Measurements from ENCODE around the gene PTGIR.

PTGIR gene

DNA sequence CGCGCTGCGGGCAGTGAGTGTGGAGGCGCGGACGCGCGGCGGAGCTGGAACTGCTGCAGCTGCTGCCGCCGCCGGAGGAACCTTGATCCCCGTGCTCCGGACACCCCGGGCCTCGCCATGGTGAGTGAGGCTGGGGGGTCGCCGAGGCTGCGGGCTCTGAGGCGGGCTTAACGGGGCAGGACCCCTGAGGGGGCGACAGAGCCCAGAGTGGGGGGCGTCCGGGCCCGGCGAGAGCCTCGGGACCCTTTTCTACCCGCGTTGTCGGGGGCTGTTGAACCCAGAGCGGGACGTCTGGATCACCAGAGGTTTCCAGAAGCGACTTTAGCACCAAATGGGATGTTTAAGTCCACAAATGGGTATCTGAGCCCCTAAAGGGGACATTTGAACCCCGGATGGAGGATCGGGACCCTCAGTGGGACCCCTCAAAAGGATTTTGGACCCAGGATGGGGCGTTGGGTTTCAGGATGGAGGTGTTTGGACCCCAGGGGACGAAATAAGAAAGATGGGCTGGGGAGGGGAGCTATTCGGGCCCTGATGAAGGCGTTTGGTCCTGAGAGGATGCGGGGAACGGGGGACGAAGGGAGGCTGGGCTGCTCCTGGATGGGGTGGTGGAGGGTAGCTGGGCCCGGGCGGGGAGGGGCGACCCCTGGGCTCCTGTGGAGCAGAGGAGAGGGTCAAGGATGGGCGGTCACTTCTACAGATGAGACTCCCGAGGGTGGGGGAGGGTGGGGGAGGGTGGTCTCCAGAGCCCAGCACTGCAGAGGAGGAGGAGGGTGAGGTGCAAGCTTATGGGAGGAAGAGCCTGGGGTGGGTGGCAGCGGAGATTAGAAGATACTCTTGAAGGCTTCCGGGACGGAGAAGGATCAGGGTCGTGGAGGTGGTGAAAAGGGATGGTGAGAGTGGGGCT, 23.3 kb downstream of the PTGIR start, which contains the start of gene CALM3:
TSS of gene CALM3 (plus strand) at position 13 of the 907 bp plus-strand sequence. CDS start at position 118, 105 bp downstream.
- DNase-seq (ENCODE audit: low read depth in 2 of 2) = no peak

DNA sequence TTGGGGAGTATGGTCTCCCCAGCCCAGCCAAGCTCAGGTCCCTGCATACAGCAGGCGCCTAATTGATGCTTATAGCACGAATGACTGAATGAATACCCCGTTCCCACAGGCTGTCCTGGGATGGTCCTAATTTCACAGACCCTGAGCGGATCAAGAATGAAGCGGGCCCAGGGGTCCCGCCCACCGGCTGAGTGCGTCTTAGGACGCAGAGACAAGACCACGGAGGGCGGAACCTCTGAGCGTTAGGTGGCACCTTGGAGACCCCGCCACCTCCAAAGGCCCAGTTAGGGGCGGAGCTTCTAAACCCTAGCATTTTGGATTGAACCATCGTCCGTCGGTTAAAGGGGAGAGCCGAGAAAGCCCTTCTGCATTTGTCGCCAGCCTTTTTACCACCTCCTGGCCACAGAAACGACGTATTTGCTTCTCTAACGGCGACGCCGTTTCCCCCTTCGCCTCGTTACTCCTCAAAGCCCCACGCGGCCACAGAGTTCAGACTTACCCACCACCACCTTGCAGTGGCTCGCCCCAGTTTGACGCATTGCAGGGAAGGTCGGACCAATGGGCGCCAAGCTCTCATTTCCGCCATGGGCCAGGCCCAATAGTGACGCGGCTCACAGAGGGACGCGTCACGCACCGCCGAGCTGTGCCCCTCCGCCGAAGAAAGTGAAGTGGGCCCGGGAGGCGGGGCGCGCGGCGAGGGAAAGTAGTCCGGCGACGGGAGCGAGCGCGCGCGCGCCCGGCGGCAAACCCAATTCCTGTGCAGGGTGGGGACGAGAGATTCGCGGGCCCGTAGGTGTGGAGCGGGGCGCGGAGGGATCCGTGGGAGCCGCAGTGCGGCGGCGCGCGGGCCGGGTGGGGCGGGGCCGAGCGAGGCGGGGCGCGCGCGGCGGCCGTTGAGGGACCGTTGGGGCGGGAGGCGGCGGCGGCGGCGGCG, 24.2 kb downstream of the PTGIR start:
- DNase-seq (ENCODE audit: low read depth in 2 of 2) = peak; percentile 92 to 96

DNA sequence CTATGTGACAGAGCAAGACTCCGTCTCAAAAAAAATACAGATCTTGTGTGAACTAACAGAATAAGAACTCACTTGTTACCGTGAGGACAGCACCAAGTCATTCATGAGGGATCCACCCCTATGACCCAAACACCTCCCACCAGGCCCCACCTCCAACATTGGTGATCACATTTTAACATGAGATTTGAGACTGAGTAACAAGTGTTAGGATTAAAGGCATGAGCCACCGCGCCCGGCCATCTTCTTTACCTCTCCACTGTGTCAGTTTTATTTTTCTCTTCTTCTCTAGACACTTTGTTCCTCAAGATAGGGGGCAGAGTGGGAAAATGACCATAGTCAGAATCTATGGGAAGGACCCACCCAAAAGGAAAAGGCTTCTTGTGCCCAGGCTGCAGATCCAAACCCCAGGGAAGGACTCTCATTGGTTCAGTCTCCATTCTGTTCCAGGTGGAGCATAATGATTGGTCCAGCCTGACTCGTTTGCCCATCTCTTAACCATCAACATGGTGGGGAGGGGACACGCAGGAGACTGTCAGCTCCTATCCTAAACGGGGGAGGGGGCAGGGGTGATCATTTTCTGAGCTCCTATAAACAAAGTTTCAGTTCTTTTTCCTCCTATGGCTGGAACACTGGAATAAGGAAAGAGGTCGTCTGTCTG, 25.0 kb downstream of the PTGIR start:
- no peak for DNase-seq (ENCODE audit: low read depth in 2 of 2)

DNA sequence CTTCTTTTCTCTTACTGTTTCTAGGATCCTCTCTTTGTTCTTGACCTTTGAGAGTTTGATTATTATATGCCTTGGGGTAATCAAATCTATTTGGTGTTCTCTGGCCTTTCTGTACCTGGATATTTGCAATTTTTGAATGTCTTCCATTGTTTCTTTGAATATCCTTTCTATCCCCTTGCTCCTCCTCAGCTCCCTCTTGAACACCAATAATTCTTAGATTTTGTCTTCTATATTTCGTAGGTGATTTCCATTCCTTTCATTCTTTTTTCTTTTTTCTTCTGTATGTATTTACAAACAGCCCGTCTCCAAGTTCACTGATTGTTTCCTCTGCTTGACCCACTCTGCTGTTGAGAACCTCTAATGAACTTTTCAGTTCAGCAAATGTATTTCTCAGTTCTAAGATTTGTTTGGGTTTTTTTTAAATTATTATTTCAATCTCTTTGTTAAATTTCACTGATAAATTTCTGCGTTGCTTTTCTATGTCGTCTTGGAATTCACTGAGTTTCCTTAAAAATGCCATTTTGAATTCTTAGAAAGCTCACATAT, 26.4 kb downstream of the PTGIR start:
- no peak for DNase-seq (ENCODE audit: low read depth in 2 of 2)

DNA sequence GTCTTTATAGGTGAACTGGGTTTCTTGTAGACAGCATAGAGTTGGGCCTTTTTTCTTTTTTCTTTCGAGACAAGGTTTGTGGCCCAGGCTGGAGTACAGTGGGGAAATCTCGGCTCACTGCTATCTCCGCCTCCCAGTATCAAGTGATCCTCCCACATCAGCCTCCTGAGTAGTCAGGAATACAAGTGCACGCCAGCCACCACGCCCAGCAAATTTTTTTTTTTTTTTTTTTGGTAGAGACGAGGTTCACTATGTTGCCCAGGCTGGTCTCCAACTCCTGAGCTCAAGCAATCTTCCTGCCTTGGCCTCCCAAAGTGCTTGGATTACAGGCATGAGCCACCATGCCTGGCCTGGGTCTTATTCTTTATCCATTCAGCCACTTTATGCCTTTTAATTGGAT, 28.9 kb downstream of the PTGIR start:
- DNase-seq (ENCODE audit: low read depth in 2 of 2) = no peak

DNA sequence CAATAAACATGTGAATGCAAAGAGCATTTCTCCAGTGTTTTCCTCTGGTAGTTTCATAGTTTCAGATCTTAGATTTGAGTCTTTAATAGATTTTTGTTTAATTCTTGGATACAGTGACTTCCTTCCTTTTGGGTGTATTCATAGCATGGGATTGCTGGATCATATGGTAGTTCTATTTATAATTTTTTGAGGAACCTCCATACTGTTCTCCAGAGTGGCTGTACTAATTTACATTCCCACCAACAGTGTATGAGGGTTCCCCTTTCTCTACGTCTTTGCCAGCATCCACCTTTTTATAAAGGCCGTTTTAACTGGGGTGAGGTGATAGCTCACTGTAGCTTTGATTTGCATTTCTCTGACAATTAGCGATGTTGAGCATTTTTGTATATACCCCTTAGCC, 33.0 kb downstream of the PTGIR start:
- no peak for DNase-seq (ENCODE audit: low read depth in 2 of 2)

DNA sequence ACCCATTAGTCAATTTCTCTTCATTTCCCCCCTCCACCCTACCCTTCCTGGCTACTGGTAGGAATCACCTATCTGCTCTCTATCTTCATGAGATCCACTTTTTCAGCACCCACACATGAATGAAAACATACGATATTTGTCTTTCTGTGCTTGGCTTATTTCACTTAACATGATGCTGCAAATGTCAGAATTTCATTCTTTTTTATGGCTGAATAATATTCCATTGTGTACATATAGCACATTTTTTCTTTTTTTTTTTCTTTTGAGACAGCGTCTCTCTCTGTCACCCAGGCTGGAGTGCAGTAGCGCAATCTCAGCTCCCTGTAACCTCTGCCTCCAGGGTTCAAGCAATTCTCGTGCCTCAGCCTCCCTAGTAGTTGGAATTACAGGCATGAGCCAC, 33.6 kb downstream of the PTGIR start:
- no peak for DNase-seq (ENCODE audit: low read depth in 2 of 2)

DNA sequence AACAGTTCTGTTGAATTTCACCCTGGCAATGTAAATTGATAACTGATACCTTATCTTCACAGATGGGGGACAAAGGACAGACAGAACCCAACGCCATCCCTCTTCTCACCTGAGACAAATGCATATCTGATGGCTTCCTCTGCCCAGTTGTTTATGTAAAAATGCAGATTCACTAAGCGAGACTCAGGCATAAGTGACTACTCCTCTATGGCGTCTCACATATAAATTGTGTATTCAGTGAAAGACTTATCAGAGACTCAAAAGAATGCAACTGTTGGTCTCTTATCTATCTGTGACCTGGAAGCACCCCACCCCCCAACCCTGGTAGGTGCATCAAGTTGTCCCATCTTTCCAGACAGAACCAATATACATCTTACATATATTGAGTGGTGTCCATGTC, 37.0 kb downstream of the PTGIR start:
- no peak for DNase-seq (ENCODE audit: low read depth in 2 of 2)

DNA sequence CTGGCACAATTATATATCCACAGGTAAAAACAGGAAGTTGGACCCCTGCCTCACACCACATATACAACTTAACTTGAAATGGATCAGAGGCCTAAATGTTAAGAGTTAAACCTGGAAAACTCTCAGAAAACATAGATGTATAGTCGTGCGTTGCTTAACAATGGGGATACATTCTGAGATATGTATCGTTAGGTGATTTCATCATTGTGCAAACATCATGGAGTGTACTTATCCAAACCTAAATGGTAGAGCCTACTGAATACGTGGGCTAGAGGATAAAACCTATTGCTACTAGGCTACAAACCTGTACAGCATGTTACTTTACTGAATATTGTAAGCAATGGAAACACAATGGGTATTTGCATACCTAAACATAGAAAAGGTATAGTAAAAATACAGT, 38.6 kb downstream of the PTGIR start:
- DNase-seq (ENCODE audit: low read depth in 2 of 2) = no peak

DNA sequence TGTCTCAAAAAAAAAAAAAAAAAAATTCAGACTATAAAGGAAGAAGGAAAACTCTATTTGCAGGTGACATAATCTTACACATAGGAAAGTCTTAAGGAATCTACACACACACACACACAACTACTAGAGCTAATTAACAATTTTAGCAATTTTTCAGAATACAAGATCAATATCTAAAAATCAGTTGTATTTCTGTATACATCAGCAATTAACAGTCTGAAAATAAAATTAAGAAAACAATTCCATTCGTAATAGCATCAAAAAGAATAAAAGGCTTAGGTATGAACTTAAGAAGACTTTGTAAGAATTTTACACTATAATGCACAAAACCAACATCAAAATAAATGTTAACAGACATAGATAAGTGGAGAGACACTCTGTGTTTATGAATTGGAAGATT, 39.4 kb downstream of the PTGIR start:
- DNase-seq (ENCODE audit: low read depth in 2 of 2) = no peak

DNA sequence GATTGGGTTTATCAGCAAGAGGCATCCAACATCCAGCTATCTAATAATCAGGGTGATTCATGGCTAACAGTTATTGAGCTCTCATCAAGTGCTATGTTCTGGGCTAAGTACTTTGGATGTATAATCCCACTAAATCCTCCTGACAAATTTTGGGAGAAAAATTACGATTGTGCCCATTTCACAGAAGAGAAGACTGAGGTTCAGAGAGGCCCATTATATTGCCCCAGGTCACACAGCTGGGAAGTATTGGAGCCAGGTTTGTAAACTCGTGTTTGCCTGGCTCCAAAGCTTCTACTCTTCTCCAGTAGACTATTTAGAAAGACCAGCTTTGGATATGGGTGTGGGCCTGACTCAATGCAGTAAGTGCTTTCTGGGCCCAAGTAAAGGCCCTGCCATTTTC, 44.6 kb downstream of the PTGIR start:
- DNase-seq (ENCODE audit: low read depth in 2 of 2) = no peak

DNA sequence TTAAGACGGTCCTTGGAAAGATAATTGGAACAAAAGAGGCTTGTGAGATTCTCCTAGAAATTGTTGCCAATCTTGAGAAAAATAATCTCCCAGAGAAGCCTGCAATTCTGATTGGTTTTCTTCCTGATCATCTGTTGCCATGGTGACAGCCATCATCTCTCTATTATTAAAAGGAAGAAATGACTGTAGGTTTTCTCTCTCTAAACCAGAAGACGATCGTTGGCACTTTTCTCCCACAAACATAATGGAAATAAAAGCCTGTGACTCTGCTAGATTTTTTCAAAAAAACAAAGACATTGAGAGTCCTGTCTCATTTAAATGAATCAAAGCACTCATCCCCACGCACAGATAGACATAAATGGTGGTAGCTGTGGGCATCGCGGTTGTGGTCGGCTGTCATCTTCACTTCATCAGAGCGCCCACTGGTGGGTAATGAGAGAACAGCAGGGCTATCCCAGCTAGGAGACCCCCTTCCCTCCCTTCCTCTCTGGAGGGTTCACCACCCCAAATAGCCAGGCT, 45.5 kb downstream of the PTGIR start:
- DNase-seq (ENCODE audit: low read depth in 2 of 2) = no peak

DNA sequence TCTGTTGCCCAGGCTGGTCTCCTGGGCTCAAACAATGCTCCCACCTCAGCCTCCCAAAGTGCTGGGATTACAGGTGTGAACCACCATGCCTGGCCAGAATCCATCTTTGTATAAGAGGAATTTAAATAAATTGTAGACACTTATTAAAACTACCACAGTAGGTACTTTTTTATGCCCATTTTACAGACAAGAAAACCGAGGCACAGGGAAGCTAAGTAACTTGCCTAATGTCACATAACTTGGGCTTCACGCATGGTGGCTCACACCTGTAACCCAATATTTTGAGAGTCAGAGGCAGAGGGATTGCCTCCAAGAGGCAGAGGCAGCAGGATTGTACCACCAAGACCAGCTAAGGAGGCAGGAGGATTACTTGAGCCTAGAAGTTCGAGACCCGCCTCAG, 46.4 kb downstream of the PTGIR start:
- DNase-seq (ENCODE audit: low read depth in 2 of 2) = no peak

DNA sequence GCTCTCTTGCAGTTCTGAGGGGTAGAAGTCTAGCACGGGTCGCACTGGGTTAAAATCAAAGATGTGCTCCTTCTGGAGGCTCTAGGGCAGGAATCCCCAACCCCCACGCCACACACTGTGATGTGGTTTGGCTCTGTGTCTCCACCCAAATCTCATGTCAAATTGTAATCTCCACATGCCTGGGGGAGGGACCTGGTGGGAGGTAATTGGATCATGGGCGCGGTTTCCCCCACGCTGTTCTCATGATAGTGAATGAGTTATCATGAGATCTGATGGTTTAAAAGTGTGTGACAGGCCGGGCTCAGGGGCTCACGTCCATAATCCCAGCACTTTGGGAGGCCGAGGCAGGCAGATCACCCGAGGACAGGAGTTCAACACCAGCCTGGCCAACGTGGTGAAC, 50.4 kb downstream of the PTGIR start:
- DNase-seq (ENCODE audit: low read depth in 2 of 2) = no peak

DNA sequence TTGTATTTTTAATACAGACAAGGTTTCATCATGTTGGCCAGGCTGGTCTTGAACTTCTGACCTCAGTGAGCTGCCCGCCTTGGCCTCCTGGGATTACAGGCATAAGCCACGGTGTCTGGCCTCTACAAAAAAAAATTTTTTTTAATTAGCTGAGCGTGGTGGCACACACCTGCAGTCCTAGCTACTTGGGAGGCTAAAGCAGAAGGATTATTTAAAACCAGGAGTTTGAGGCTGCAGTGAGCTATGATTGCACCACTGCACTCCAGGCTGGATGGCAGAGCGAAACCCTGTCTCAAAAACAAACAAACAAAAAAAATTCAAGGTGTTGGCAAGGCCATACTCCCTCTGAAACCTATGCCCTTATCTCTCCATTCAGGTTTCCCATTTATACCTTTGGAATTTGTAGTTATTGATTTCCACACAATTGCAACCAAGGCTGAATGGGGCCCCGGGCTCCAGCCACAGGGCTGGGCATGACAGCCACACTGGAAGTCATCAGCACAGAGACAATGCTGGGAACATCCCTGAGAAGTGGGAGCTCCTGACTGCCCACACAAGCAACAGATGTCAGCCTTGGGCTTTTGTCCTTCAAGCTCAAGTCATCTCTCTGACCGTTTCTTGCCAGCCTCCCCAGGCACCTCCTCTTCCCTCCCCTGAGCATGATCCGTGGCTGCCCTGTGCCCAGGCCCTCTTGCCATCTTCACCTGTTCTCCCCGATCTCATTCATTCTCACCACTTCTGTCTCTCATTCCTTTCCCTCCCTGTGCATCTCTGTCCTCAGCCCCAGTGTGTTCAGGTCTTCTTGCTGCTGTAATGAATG, 51.0 kb downstream of the PTGIR start:
- no peak for DNase-seq (ENCODE audit: low read depth in 2 of 2)

DNA sequence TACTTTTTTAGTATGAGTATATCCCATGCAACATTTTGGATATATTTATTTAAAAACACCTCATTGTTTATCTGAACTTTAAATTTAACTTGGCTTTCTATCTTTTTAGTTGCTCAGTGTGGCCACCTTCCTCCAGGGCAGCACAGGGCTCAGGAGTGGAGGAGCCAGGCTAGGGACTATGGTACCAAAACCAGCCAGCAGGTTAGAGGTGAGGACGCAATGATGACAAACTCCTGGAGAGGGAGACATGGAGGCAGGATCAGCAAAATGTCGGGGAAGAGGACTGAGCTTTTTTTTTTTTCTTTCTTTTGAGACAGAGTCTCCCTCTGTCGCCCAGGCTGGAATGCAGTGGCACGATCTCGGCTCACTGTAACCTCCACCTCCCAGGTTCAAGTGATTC, 53.4 kb downstream of the PTGIR start:
- no peak for DNase-seq (ENCODE audit: low read depth in 2 of 2)
